HCT116 (cell line): ENCODE data around the gene TMA7B.

Experiments
- CTCF ChIP-seq, 3 experiments: fragments of 200-600 bp in 1 of 3; sonication (generic) in 1 of 3; IDR thresholded peaks in 2 of 3; conservative IDR thresholded peaks in 1 of 3; 2 replicates each; pipeline ENCODE4 v1.5.1; 2012 to 2017; ENCODE audit warnings: low read depth in 2 of 3, low read length in 2 of 3, antibody characterized with exemption in 1 of 3, borderline replicate concordance in 1 of 3, control low read depth in 1 of 3, mild to moderate bottlenecking in 1 of 3, mixed read lengths in 1 of 3, mixed run types in 1 of 3, moderate library complexity in 1 of 3; ENCODE audit not compliant: insufficient read depth in 1 of 3
- EZH2 ChIP-seq: fragments of 200-600 bp; sonication (generic); IDR thresholded peaks from 2 replicates; pipeline ENCODE4 v1.6.1; 2017; ENCODE audit warnings: antibody characterized with exemption, mixed run types
- POLR2AphosphoS5 ChIP-seq: IDR thresholded peaks from 2 replicates; pipeline ENCODE4 v1.6.1; 2011; ENCODE audit warnings: mild to moderate bottlenecking, low read depth, low read length, moderate library complexity
- SIN3A ChIP-seq: IDR thresholded peaks from 2 replicates; pipeline ENCODE4 v1.6.1; 2012; ENCODE audit warnings: low read depth
- YY1 ChIP-seq: IDR thresholded peaks from 2 replicates; pipeline ENCODE4 v1.6.1; 2011; ENCODE audit warnings: low read length, low read depth, moderate library complexity, mild to moderate bottlenecking; ENCODE audit not compliant: insufficient replicate concordance; ENCODE audit errors: extremely low read depth
- ZNF274 ChIP-seq: fragments of 200-500 bp; sonication (Bioruptor generic); IDR thresholded peaks from 2 replicates; pipeline ENCODE4 v1.6.1; 2014; ENCODE audit warnings: mild to moderate bottlenecking, low read depth, low read length, inconsistent platforms

GRCh38 chr22:39958009-39958711, 2.0 kb upstream of the TMA7B start:
- no peak for TF ChIP-seq CTCF (IDR thresholded peaks at IDR 0.05 in 2 of 3, conservative IDR thresholded peaks at IDR 0.05 in 1 of 3; ENCODE audit: borderline replicate concordance in 1 of 3, insufficient read depth in 1 of 3, low read depth in 2 of 3, low read length in 2 of 3)
- no peak for TF ChIP-seq SIN3A
- no peak for TF ChIP-seq ZNF274
- TF ChIP-seq EZH2: no peak
- no peak for TF ChIP-seq YY1
- TF ChIP-seq POLR2AphosphoS5: no peak
